GM21360 (cell line): ENCODE measurements around the gene FOXK1.

Experiments
- ATAC-seq: cut with Tn5 transposase; IDR thresholded peaks from one replicate; pipeline ENCODE4 v1.9.1; 2021; ENCODE audit warnings: mild to moderate bottlenecking, moderate library complexity; ENCODE audit not compliant: unreplicated experiment

The FOXK1 gene

DNA sequence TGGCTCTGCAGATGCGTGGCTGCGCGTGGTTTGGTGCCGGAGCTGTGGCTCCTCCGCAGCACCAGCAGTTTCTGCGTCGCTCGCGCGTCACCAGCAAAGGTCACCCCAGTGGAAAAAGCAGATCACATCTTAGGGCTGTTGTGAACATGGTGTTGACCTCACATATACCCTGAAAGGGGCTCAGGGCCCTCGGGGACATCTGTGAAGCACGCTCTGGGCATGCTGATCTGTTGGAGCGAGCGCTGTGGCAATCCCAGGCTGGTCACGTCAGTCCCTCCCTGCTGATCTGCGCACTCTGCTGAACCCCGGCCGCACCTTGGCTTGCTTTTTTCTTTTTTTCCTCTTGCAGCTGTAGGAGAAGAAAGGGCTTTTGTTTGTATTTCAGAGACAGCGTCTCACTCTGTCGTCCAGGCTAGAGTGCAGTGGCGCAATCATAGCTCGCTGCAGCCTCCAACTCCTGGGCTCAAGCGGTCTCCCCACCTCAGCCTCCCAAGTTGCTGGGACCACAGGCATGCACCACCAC, 60.0 kb downstream of the FOXK1 start:
- no peak for ATAC-seq

DNA sequence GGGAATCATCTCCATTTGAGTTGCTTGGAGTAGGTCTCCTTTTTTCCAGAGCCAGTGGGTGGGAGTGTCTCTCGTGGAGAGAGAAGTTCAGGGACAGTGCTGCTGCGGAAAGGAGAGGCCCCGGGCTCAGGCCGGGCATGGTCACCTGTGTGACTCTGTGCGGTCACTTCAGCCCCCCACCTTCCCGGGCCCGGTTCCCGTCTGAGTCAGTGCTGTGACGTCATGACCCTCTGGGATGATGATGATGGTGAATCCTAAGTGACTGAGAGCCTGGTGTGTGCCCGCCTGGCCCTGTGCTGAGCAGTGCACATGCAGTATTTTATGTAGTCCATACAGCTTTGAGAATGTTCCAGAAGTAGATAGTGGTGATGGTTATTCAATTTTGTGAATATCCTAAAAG, 60.8 kb downstream of the FOXK1 start:
- ATAC-seq: no peak

DNA sequence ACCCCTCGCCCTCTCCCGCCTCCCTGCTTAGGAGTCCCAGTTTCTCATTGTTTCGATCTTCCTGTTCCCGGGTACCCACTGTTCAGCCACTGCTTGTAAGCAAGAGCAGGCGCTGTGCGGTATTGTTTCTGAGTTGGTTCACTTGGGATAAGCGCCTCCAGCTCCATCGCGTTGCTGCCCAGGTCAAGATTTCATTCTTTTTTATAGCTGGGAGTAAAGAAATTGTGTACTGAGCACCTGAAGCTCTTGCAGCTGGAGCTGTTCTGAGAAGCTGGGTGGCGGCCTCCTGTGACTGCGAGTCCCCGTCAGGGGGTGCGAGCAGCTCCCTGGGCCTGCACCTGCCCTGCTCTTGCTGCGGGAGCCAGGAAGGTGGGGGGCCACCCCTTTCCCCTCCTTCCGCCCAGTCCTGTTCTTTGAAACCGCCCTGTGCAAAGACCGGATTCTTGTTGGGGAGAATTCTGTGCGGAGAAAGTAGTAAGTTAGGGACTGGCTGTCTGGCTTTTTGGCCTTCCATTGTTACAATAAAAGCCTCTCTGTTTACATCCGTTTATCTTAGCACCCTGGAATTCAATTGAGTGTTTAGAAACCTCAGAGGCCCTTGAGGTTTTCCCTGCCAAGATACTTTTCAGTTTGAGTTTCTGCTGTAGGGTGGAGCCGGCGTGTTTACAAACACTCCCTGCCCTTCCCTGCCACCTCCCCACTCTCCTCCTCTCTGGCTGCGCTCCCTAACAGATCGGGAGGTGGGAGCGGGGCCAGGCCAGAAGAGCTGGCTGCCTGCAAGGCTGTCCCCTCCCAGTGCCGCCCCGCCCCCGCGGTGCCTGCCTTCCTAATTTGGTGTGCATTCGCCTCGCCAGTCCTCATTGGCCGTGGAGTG, 62.5 kb downstream of the FOXK1 start:
- peak; percentile 53 for ATAC-seq

DNA sequence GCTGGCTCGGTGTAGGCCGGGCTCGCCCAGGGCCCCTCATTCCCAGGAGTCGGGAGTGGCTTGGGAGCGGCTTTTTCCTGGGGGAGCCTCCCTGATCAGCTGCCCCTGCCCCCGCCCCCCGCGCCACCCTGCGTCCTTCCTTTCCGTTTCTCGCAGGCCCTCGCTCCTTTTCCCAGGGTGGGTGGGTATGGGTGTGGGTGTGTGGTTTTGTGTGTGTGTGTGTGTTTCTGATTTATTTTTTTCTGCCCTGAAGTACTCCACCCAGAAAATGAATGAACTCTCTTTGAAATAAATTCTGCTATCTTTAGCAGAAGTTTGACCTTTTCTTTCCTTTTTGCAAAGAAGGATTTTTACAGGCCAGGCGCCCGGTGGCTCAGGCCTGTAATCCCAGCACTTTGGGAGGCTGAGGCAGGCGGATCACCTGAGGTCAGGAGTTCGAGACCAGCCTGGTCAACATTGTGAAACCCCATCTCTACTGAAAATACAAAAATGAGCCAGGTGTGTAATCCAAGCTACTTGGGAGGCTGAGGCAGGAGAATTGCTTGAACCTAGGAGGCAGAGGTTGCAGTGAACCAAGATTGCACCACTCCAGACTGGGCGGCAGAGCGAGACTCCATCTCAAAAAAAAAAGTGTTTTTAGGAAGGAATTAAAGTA, 63.3 kb downstream of the FOXK1 start:
- no peak for ATAC-seq

DNA sequence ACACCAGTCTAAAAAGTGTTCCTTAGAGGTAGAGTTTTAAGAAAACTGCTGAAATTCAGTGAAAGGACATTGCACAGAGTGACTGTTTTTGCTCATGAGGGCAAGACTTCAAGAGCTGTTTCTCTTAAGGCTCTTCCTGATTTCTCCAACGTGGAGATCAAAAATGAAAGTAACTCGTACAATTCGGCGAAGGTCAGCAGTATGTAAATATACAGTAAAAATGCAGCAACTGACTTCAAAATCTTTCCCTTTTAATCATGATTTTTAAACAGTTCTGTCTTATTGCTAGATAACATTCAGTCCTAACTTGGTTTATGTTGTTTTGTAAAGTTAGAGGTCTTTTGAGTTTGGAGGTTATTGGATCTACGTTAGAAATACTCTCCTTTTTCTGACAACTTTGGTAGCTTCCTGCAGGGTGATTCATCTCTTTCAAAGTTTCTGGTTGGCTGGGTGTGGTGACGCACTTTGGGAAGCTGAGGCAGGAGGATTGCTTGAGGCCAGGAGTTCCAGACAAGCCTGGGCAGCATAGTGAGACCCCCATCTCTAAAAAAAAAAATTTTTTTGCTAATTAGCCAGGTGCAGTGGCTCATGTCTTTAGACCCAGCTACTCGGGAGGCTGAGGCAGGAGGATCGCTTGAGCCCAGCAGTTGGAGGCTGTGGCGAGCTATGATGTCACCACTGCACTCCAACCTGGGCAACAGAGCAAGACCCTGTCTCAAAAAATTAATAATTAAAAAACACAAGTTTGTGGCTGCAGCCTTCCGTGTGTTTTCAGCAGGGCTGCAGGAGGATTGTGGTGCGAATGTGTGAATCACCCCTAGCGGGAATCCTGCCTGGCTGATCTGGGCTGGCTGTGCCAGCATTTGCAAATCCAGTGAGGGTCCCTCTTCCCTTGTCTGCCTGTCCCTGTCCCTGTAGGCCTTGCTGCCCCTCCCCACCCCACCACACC, 64.2 kb downstream of the FOXK1 start:
- ATAC-seq: no peak

DNA sequence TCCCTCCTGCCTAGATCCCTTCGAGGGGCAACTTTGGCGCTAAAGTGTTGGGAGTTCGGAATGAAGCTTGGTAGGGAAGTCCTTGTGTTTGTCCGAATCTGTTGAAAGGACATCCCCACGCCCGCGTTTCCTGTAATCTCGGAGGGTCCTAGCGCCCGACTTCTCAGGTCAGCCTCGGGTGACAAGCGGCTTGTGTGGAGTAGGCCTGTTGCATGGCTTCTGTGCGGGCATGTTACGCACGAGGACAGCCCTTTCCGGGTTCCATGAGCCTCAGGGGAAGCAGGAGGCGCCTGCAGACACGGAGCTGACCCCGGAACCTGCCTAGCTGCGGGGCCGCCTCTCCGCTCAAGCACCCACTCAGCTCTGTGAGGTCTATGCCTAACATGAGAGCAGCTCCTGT, 64.9 kb downstream of the FOXK1 start:
- no peak for ATAC-seq

DNA sequence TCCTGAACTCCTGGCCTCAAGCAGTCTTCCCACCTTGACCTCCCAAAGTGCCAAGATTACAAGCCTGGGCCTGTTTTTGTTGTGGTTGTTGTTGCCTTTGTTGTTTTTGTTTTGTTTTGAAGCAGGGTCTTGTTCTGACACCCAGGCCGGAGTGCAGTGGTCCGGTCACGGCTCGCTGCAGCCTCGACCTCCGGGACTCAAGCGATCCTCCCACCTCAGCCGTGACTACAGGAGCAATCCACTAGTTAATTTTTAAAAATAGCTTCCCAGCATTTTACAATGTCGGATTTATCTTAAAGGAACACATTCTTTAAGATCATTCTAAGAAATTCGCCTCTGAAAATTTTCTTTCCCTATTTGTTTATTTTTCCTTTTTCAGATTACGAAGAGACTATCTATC, 65.7 kb downstream of the FOXK1 start:
- ATAC-seq: no peak

DNA sequence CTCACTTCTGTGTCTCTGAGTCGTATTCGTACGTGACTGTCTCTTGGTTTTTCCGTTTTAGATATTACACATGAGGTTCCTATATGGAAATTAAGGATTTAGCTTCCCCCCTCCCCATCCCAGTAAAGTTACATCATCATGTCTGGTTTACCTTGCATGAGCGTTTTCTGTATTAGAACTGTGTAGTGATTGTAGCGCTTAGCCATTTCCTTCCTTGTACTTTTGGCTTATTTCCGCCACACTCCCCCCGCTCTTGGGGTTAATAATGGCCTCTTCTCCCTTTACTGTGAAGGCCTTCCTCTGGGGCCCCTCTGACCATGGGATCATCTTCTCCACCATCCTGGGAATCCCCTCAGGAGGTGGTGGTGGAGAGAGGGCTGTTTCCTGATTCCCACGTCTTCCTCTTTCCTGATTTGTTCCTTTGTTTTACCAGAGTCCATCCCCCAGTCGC, 66.2 kb downstream of the FOXK1 start:
- ATAC-seq: no peak

DNA sequence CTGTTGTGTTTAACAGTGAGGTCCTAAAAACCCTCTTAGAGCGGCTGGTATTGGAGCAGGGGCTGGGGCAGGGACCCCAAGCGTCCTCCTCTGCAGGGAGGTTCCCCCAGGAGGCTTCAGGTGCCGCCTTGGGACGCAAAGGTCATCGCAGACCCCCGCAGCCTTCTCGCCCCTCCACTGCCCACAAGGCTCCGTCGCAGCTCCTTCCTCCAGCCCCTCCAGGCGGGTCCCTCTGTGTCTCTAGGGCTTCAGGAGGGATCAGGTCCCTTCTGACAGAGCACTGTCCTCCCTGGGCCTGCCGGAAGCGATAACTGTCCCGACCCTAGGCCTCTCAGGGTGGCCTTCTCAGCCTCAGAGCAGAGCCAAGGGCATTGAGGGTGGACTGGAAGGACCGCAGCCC, 67.3 kb downstream of the FOXK1 start:
- no peak for ATAC-seq

DNA sequence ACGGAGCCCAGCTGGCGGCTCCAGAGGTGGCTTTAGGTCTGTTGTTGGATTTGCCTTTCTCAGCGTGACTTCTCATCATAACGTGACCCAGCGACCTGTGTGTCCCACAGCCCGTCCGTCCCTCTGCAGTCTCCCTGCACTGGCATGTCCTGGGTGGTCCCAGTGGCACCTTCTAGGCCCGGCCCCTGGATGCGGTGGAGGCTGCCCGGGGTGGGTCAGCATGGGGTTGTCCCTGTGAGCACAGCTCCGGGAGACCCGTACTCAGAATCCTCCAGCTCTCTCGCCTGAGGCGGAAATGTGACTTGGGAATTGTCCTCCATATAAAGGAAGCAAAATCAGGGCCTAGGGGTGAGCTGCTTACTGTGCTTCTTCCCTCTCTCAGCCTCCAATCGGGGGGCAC, 67.7 kb downstream of the FOXK1 start:
- ATAC-seq: no peak

DNA sequence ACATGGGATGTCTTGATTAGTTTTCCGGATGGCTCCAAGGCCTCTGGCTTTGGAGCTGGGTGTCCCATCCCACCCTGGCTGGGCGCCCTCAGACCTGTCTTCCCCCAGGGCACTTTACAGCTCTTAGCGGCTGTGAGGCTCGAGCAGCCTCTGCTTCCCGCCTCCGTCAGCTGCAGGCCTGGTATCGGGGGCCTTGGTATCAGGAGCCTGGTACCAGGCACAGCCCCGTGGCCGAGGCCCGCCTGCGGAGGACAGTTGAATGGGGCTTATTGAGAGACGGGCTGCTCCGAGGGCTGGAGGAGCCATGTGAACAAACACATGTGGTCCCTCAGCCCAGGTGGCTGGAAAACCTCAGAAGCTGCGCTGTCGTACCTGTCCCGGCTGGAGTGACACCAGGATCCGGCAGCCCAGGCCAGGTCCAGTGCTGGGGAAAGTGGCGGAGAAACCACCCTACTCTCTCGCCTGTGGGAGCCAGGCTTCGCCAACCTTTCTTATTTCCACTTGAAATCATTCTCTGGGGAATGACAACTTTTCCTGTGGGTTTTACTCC, 69.4 kb downstream of the FOXK1 start:
- no peak for ATAC-seq

DNA sequence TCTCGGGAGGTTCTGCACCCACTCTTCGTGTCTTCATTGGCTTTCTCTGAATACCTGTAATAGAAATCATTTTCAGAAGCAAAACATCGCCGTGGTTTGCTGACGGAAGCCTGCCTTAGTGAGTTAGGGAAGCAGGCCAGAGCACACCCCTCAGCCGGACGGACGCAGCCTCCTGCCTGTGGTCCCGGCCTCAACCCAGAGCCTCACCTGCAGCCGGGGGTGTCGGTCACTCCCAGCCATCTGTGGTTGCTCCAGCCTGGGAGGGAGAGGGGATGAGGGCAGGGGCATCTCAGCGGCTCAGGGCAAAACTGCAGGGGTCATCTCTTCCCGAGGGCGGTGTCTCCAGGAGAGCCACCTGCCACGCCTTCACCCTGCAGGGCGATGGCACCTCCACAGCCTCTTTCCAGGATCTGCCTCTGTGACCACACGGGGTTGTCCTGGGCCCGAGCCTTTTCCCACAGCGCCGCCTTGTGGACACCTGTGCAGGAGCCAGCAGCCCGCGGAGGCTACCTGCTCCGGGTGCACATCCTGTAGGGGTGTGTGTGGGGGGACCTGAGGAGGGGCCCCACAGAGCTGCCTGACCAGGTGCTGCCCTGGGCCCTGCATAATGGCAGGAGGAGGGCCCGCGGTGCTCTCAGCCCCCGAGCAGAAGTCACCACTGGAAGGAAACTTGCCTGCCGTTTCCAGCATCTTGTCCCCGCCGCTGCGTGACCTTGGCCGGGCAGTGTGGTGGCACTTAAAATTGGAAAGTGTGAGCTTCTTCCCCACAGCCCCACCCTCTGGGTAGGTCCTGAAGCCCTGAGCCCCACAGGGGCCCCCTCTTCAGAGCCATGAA, 71.7 kb downstream of the FOXK1 start:
- peak; percentile 82 for ATAC-seq

DNA sequence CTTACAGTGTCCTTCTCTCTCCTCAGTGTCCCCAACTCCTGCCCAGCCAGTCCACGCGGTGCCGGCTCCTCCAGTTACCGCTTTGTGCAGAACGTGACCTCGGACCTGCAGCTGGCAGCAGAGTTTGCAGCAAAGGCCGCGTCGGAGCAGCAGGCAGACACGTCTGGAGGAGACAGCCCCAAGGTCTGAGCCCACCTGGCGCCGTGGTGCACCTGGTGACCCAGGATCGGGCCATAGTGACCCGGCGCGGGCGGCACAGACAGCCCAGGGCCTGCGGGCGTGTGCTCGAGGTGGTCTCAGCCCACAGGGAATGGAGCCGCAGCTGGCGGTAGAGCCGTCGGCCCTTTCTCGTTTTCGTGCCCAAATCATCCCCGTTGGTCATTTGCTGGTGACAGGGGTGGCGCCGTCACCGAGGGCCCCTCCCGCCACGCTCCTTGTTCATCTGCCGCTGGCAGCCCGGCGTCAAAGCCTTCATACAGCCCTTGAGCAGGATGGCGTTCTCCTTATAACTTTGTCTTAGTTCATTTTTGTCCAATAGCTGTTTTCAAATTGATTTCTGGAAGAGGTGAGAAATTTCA, 72.4 kb downstream of the FOXK1 start:
- no peak for ATAC-seq

DNA sequence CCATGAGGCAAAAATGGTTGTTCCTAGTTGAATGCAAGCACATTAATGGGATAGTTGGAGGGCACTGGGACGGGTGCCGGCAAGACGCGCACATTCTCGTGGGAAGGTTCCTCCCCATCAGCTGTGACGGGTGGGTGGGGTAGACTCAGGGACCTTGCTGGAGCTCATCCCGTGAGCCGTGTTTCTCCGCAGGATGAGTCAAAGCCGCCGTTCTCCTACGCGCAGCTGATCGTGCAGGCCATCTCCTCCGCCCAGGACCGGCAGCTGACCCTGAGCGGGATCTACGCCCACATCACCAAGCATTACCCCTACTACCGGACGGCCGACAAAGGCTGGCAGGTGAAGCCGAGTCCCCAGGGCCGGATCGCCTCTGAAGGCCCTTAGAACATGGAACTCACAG, 73.0 kb downstream of the FOXK1 start:
- ATAC-seq: no peak

DNA sequence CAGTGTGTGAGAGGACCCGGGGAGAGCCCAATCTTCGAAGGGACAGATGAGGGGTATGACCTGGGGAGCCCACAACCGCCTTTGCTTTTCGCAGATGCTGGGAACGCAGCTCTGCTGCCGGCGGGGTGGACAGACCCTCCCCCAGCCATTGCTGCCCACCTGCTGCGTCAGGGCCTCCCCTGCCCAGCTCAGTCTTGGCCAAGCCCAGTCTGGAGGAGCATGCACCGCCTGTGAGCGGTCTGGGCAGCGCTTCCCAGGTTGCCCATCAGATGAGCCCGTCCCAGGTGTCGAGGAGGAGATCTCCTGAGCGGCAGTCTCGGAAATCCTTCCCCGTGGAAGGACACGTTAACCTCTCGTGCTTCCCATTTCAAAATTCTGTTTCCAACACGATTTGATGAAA, 76.0 kb downstream of the FOXK1 start:
- no peak for ATAC-seq

DNA sequence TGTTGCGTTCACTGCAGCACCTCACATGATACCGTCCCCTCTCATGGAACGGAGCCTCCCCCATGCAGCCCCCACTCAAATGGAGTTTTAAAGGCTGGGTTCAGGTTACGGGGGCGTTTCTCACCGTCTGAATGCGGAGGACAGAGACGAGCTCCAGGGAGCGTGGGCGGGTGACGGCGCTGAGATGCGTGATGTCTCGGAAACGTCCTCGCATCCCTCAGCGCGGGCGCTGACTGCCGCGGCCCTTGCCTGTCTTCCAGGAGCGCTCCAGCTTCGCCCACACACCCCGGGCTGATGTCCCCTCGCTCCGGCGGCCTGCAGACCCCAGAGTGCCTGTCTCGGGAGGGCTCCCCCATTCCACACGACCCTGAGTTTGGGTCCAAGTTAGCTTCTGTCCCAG, 76.7 kb downstream of the FOXK1 start:
- ATAC-seq: no peak

DNA sequence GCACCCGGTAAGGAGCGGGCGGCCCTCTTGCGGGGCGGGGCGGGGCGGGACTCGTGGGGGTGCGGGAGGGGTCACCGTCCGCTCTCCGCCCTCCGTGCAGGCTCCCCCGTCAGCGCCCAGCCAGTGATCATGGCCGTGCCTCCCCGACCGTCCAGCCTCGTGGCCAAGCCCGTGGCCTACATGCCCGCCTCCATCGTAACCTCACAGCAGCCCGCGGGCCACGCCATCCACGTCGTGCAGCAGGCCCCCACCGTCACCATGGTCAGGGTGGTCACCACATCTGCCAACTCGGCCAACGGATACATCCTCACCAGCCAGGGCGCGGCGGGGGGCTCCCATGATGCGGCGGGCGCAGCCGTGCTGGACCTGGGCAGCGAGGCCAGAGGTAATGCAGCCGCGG, 77.1 kb downstream of the FOXK1 start:
- no peak for ATAC-seq

DNA sequence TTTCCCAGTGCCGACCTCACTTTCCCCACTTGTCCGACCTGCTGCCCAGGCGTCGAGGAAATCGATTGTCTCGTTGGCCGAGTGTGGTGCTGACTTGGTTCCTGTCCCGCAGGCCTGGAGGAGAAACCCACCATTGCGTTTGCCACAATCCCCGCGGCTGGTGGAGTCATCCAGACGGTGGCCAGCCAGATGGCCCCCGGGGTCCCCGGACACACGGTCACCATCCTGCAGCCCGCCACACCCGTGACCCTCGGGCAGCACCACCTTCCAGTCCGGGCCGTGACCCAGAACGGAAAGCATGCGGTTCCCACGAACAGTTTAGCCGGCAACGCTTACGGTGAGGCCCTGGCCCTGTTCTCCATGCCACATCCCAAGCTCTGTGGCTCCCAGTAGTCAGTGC, 78.9 kb downstream of the FOXK1 start:
- no peak for ATAC-seq
